OCI-LY1 (cell line): ENCODE results near the gene TRAPPC12.

Experiments used
- EZH2 ChIP-seq: fragments of 200-600 bp; sonication (generic), shearing (Covaris generic); IDR thresholded peaks from 2 replicates; pipeline ENCODE4 v1.8.0; 2017; ENCODE audit warnings: borderline replicate concordance, mixed run types, mild to moderate bottlenecking, antibody characterized with exemption, low read length, moderate library complexity, mixed read lengths
- TF ChIP-seq, protein P1 (sequence below): fragments of 200-600 bp; sonication (generic), shearing (Covaris generic); IDR thresholded peaks from 2 replicates; pipeline ENCODE4 v1.5.1; 2017; ENCODE audit warnings: mild to moderate bottlenecking, antibody characterized with exemption, low read length, moderate library complexity, mixed read lengths

- TF ChIP-seq, protein P1, sequence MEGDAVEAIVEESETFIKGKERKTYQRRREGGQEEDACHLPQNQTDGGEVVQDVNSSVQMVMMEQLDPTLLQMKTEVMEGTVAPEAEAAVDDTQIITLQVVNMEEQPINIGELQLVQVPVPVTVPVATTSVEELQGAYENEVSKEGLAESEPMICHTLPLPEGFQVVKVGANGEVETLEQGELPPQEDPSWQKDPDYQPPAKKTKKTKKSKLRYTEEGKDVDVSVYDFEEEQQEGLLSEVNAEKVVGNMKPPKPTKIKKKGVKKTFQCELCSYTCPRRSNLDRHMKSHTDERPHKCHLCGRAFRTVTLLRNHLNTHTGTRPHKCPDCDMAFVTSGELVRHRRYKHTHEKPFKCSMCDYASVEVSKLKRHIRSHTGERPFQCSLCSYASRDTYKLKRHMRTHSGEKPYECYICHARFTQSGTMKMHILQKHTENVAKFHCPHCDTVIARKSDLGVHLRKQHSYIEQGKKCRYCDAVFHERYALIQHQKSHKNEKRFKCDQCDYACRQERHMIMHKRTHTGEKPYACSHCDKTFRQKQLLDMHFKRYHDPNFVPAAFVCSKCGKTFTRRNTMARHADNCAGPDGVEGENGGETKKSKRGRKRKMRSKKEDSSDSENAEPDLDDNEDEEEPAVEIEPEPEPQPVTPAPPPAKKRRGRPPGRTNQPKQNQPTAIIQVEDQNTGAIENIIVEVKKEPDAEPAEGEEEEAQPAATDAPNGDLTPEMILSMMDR: no peak
- no peak for TF ChIP-seq EZH2
These were observed 113.6 kb downstream of the TRAPPC12 start for GRCh38 chr2:3492951-3493614.
